HG02943 (cell line): ENCODE data around the gene SVIL.
"Not testable (repeated sequence)": the region's sequence is repeated elsewhere in the genome, so short reads cannot be mapped to it uniquely, and the experiment has no call there.

Source experiments
- ATAC-seq: cut with Tn5 transposase; IDR thresholded peaks from one replicate; pipeline ENCODE4 v1.9.1; 2021; ENCODE audit warnings: mild to moderate bottlenecking, low read depth, moderate library complexity; ENCODE audit not compliant: unreplicated experiment

The SVIL gene

GRCh38 chr10:29585488-29585976, 49.2 kb downstream of the SVIL start:
- no peak for ATAC-seq

DNA sequence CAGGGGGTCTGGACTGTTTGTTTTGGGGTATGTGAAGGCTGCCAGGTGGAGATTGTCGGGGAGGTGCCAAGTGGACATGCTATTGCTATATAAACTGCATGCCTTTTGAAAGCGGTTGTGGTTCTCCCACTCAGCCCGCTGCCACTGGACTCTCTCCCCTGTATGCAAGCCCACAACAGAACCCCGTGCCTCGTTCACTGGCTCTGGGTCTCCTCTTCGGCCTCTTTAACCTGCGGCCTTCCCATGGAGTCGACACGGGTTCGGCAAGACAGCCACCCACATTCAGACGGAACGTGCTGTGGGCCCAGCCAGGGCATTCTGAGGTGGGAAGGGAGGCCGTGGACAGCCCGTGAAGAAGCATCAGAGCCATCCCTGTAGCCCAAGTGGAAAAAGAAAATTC, 50.3 kb downstream of the SVIL start:
- no peak for ATAC-seq

DNA sequence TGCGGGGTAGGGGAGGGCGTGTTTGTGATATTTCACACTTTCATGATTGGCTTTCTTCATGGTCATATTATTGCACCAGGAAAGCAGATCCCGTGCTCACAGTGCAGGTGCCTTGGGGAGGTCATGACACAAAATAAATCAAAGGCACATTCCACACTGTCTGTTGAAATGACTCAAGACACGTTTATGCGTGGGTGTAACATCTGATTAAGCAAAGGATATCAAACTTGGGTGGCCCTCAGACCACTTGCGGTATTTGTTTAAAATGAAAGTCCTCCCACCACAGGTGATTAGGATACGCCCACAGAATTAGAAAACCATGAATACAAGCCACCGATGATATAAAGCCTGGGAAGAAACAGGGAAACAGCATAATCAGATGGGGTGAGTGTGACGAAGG, 51.1 kb downstream of the SVIL start:
- ATAC-seq, result no peak

DNA sequence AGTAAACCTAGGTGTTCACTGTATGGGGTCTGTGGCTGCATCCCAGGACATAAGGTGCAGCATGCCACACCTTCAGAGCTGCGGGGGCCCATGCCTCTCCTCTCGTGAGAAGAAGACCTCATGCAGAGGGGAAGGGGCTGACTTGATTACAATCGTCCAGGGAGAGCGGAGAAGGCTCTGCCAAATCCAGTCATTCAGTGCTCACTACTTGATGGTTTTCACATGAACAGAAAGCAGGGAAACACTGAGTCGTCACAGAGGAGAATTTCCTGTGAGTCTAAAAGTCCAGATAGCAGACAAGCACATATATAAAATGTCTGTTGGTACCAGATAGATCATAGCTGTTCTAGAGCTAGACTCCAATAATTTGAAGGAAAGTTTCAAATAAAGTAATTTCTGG, 52.0 kb downstream of the SVIL start:
- not testable (repeated sequence) for ATAC-seq

- ATAC-seq, result no peak
These were observed 55.3 kb downstream of the SVIL start for GRCh38 chr10:29579455-29579970.

DNA sequence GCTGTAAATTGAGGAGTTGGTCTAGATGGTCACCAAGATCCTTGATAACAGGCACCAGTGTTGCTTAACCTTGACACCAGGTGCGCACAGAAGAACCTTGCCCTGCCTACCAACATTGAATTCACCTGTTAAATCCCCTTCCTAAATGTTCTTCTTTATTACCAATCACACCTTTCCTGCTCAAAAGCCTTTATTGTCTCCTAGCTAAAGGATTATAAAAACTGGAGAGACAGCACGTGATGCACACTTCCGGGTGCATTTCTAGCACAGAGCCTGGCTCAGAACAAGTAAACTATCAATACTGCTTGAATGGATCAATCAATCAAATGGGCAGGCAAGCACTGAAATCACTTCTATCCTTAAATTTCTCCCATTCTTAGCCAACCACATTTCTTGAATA, 56.3 kb downstream of the SVIL start:
- no peak for ATAC-seq

DNA sequence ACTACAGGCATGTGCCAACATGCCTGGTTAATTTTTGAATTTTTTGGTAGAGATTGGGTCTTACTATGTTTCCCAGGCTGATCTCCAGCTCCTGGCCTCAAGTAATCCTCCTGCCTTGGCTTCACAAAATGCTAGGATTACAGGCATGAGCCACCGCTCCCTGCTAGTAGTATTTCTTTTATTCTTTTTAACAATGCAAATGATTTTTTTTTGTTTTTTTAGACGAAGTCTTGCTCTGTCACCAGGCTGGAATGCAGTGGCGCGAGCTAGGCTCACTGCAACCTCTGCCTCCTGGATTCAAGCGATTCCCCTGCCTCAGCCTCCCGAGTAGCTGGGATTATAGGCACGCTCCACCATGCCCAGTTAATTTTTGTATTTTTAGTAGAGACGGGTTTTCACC, 58.1 kb downstream of the SVIL start:
- ATAC-seq, result no peak

- ATAC-seq, result no peak
These were observed 59.7 kb downstream of the SVIL start for GRCh38 chr10:29575098-29575455.

DNA sequence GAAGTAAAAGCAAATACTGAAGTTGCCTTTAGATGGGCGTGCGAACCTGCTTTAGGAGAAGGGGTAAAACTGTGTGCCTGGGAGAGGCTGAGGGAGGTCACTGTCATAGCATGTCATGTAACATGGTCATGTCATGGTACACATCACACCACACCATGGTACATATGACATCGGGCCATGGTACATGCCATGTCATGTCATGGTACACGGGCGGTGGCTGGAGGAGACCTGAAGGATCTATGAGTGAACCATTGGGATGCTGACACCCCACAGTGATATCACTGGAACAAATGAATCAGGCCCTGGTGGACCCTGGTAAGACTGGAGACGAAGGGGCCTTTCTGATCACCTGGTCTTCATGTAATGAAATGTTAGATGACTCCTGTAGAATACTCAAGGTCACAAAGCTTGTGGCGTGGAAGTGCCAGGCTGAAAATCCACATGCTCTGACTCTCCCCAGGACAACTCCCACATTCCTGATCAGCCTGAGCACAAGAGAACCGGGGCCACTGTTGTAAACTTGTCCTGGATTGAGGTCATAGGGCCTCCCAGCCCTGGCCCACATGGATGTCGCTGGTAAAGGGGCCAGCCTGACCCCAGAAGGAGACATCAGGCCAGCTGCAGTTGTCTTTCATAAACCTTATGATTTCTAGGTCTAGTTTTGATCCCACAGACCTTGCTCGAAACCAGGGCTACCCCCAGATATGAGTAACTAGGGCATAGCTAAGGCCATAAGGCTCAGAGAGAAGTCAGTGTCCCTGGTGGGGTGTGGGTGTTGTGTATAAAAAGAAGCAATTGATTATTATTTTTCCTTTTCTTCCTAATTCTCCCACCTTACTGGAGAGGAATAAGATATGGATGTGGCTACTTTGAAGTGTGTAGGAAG, 60.3 kb downstream of the SVIL start:
- not testable (repeated sequence) for ATAC-seq

DNA sequence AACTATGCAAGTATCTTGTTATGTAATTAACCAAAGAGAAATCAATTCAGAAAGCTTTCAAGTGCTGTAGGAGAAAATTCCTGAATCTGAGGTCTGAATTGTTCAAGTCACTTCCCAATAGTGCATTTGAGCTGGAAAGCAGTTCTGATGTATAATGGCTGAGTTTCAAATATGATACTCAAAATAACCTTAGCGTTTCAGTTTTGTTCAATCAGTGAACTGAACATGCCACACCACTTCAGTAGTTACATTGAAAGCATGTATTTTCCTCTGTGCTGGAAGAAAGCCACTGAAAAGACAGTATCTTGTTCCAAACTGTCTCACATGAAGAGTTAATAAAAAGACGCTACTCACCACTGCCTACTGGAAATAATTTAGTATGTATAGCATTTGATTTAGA, 64.5 kb downstream of the SVIL start:
- ATAC-seq, result not testable (repeated sequence)

- ATAC-seq, result no peak
These were observed 65.0 kb downstream of the SVIL start for GRCh38 chr10:29569795-29570194.

DNA sequence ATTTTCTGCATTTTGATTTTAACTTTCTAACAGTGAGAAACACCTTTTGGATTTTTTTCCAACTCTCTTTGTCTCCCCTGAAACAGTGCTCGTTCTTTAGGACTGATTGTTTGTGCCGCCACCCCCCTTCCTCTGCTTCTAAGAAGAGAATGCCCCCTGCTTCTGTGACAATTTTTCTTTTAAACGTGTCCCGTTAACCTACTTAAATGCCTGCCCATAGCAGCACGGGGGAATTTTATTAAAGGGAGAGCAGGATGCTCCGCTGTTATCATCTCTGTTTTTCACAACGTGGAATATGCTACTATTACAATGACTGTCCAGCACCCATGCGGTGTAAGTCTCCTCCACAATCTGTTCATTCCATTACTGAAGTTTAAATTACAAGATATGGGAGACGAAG, 67.8 kb downstream of the SVIL start:
- ATAC-seq, result no peak

GRCh38 chr10:29566209-29566608, 68.6 kb downstream of the SVIL start:
- ATAC-seq, result not testable (repeated sequence)

GRCh38 chr10:29563420-29564035, 71.2 kb downstream of the SVIL start:
- ATAC-seq, result no peak

GRCh38 chr10:29563006-29563405, 71.8 kb downstream of the SVIL start:
- ATAC-seq, result not testable (repeated sequence)

DNA sequence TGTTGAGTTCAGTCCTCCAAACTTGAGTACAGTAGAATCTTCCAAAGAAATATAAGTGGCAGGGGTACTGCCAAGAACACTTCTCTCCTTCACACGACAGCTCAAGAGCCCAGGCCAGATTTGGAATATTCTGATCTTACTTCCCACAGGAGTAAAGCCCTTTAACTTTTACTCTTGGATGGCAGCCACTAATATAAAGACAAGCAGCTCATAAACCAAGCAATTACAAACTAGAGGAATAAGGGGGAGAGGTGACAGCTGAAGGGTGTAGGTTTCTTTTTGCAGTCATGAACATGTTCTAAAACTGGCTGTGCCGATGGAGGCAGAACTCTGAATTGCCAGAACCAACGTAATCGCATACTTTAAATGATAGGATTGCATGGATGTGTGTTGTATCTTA, 74.8 kb downstream of the SVIL start:
- no peak for ATAC-seq

DNA sequence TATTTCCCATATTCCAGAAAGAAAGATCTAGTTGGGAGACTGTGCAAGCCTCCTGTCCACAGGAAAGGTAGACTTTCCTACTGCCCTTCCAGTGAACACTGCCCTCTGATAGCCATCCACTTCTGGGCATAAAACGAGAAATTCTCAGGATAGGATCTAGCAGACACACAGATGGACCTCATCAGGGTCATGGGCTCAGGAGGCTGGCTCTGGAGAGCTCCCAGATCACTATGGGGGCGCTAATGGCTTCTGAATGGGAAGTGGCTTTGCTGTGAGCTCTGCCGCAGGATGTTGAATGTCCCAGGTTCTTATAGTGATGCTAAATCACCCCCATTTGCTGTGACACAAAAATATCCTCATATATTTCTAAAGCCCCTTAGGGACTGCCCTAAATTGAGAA, 77.1 kb downstream of the SVIL start:
- no peak for ATAC-seq

DNA sequence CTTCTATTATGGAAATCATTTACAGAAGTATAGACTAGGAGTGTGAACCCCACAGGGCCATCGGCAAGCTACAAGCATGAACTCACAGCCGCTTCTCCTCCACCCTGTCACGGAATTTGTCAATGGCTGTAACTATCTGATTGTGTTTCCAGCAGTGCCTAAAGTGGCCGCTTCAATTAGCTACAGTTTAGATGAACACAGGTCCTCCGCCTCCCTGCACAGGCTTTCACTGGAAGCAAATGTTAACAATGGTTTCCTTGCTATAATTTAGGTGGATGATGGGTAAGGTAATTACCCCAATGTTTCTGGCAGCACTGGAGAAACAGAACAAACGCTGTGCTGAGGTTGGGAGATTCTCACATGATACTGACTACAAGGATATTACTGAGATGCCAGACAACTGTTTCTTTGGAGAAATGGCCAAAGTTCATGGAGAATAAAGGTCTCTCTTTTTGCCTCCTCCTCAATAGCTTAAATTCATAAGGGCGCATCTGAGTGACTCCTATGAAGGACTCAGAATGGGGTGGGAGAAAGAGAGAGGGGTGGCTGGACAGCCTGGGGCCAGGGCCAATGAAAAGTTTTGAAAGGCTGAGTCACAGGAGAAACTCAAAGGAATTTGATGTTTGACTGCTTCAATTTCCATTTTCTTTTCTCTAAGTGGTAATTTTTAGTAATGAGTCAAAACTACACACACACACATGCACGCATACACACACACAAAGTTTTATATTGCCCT, 78.9 kb downstream of the SVIL start:
- ATAC-seq, result no peak

DNA sequence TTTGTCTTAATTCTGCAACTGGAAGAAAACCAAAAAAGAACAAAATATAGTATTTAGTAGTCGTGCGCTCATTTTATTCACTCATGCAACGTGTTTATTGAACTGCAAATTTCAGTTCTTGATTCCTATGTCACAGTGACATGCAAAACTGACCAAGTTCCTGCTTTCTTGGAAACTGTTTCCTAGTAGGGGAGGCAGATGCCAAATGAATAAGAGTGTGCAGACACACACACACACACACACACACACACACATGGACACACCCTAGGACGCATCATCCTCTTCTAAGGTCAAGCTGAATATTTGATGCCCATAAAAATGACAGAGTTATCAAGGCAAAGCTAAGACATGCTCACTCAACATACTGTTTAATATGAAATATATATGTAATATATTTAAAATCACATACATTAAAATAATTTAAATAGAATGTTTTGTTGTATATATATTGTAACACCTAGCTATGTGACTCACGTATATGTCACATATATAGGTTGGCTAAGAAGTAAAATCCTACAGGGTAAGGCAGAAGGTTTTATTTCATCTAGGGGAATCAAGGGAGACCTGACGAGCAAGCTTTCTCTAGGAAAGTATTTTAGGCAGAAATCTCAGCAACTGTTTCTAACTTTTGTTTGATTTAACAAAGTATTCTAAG, 79.6 kb downstream of the SVIL start:
- no peak for ATAC-seq

DNA sequence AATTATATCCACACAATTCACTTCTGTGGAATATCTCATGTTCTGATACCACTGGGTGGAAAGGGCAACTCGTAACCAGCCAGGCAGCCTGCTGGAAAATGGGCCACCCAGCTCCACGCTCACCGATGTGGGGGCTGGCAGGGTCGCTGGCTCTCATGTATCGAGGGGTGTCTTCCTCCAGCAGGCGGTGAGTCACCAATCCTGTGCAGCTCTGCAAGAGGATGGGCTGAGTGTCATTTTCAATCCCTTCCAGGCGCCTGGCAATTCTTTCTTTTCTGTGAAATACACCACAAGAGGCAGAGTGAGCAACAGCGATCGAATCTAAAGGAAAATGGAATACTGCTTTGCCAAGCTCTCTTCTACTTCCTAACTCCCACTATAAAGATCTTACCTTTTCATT, 80.1 kb downstream of the SVIL start:
- no peak for ATAC-seq
